AG09319 (cell line): ENCODE data around the gene MRPL12.

ENCODE experiments used
- DNase-seq: peaks from one replicate; pipeline ENCODE4 v3.0.0-alpha.2; 2010; ENCODE audit warnings: low read depth; ENCODE audit errors: extremely low read depth
- TF ChIP-seq, protein P1 (sequence below): IDR thresholded peaks from 2 replicates; pipeline ENCODE4 v1.5.1; 2011; ENCODE audit warnings: low read depth, mild to moderate bottlenecking, inconsistent platforms, low read length, moderate library complexity

MRPL12 gene

DNA sequence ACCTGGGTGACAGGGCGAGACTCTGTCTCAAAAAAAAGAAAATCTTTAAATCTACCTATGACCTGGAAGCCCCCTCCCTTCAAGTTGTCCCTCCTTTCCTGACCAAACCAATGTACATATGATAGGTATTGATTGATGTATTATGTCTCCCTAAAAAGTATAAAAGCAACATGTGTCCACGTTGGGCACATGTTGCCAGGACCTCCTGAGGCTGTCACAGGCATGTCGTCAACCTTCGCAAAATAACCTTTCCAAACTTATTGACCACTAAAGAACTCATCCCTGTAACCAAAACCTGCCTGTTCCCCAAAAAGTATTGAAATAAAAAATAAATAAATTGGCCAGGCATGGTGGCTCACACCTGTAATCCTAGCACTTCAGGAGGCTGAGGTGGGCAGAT is 41.2 kb upstream of the MRPL12 start:
- no peak for DNase-seq
- TF ChIP-seq, protein P1, sequence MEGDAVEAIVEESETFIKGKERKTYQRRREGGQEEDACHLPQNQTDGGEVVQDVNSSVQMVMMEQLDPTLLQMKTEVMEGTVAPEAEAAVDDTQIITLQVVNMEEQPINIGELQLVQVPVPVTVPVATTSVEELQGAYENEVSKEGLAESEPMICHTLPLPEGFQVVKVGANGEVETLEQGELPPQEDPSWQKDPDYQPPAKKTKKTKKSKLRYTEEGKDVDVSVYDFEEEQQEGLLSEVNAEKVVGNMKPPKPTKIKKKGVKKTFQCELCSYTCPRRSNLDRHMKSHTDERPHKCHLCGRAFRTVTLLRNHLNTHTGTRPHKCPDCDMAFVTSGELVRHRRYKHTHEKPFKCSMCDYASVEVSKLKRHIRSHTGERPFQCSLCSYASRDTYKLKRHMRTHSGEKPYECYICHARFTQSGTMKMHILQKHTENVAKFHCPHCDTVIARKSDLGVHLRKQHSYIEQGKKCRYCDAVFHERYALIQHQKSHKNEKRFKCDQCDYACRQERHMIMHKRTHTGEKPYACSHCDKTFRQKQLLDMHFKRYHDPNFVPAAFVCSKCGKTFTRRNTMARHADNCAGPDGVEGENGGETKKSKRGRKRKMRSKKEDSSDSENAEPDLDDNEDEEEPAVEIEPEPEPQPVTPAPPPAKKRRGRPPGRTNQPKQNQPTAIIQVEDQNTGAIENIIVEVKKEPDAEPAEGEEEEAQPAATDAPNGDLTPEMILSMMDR = no peak

GRCh38 chr17:81664051-81664470 is 39.1 kb upstream of the MRPL12 start:
- TF ChIP-seq, protein P1 = no peak
- no peak for DNase-seq

DNA sequence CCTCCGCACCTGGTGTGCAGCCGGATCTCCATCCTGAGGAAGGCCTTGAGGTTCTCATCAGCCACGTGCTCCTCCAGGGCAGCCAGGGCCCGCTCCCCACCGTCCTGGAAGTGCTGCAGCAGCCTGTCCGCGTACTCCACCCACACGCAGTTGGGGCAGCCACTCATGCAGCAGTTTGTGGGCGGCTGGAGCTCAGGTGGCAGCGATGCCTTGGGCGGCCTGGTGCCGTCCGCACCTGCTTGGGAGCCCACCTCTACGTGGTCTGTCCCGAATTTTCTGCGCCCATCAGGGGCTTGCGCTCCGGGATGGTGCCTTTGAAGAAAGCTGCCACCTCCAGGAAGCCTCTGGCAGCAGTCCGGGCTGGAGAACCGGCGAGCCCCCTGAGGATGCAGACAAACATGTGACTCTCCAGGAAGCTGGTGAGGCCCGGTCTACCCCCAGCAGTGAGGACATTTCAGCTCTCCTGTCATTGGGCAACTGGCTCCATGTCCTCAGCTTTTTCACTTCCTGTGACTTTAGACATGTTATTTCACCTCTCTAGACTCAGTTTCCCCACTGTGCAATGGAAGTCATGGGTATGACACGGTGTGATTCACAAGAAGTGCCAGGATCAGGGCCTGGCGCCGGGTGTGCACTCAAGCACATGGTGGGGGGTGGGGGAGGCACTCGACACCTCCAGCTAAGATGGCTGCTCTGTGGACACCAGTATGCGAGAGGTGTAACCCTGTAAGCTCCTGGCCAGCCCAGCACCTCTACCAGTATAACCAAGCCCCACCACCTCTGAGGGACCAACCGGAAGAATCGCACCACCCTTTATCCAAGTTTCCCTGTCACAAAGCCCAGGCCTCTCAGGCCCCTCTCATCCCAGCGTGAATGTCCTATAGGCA is 37.7 kb upstream of the MRPL12 start:
- DNase-seq = no peak
- TF ChIP-seq, protein P1 = no peak

DNA sequence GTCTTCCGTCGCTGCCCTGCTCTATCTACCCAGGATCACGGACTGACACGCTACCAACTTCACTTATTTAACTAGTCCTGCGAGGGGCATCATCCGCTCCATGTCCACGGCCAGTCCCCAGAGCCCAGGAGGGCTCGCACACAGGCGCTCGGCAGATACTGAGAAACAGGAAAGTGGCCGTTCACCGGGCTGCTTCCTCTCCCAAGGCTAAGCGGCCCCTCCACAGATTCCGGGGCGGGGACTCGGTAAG is 37.1 kb upstream of the MRPL12 start:
- TF ChIP-seq, protein P1 = no peak
- no peak for DNase-seq

DNA sequence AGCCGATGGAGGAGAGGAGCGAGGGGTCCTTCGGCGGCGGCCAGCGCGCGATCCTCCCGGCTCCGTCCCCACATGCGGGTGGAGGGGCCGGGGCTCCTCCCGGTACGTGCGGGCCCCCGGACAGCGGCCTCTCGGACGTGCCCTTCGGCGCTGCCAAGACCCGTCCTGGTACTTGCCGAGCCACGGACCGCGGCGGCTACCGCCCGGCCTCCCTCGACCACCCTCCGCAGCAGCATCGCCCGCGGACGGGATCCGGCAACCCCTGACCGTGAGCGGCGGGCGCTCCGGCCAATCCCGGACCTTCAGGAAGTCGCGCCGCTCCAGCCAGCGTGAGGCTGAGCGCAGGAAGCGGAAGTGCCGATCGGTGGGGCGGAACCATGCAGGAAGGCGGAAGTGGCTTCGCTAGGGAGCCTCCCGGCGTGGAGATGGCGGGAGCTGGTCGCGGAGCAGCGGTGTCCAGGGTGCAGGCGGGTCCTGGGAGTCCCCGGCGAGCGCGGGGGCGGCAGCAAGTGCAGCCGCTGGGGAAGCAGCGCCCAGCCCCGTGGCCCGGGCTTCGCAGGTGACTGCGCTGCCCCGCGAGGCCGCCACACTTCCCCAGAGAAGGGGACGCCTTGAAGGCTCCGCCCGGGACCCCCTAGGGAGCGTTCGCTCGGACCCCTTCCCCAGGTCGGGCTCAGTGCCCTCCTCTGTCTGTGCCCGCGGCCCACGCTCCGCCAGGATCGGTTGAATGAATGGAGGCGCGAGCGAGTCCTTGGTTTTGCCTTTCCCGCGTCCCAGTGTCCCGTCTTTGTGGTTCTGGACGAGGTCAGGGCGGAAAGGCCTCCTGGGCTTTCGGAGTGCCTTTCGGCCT is 36.6 kb upstream of the MRPL12 start, which contains the start of the genes CCDC137 and OXLD1:
Gene CCDC137, plus strand, starts transcription at position 396 of the 850 bp plus-strand sequence. Its CDS starts 30 bp downstream, at position 426.
Gene OXLD1, minus strand, starts transcription at position 264 of the 850 bp plus-strand sequence. Its CDS starts 28 bp downstream, at position 236.
- TF ChIP-seq, protein P1 = no peak
- DNase-seq = peak; percentile 92

DNA sequence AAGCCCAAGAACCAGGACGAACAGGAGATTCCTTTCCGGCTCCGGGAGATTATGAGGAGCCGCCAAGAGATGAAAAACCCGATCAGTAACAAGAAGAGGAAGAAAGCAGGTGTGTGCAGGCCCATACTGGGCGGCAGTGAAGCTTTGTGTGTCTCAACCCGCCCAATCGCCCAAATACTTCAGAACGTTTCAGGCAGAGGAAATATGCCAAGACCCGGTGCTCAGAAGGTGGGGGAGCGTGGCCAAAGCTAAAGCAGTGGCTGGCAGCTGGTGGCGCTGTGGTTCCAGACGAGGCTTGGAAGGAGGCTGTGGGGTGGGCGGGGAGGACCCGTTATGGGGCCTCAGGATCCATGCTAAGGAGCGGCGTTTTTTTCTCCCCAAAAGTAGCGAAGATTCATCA is 35.4 kb upstream of the MRPL12 start:
- TF ChIP-seq, protein P1 = no peak
- DNase-seq = no peak

GRCh38 chr17:81672504-81672903 is 30.7 kb upstream of the MRPL12 start:
- DNase-seq = no peak

More at GRCh38 chr17:81672504-81672903, 30.7 kb upstream of the MRPL12 start:
- TF ChIP-seq, protein P1 = no peak
